Brain pericyte (primary cell): ENCODE data around the gene GLE1.
"Not testable (repeated sequence)": the region's sequence is repeated elsewhere in the genome, so short reads cannot be mapped to it uniquely, and the experiment has no call there.

Experiments
- DNase-seq: peaks from one replicate; pipeline ENCODE4 v3.0.0-alpha.2; 2012; ENCODE audit warnings: low read depth, low spot score

GLE1 gene

GRCh38 chr9:128495804-128496417 is 8.6 kb upstream of the GLE1 start:
- no peak for DNase-seq

- no peak for DNase-seq
Observed at GRCh38 chr9:128497824-128498610, 6.5 kb upstream of the GLE1 start.

GRCh38 chr9:128498911-128499310 is 5.6 kb upstream of the GLE1 start:
- DNase-seq: no peak

- no peak for DNase-seq
Observed at GRCh38 chr9:128499920-128500319, 4.6 kb upstream of the GLE1 start.

- not testable (repeated sequence) for DNase-seq
Observed at GRCh38 chr9:128503415-128503825, 1.1 kb upstream of the GLE1 start.

- no peak for DNase-seq
Observed at GRCh38 chr9:128503870-128504269, 649 bp upstream of the GLE1 start.

- no peak for DNase-seq
Observed at GRCh38 chr9:128505414-128505765, 871 bp downstream of the GLE1 start.

- not testable (repeated sequence) for DNase-seq
Observed at GRCh38 chr9:128505906-128506305, 1.4 kb downstream of the GLE1 start.

- no peak for DNase-seq
Observed at GRCh38 chr9:128512820-128513219, 8.3 kb downstream of the GLE1 start.

- no peak for DNase-seq
Observed at GRCh38 chr9:128521956-128522355, 17.4 kb downstream of the GLE1 start.

- peak; percentile 63 for DNase-seq
Observed at GRCh38 chr9:128523199-128523925, 18.8 kb downstream of the GLE1 start.

GRCh38 chr9:128526720-128527119 is 22.2 kb downstream of the GLE1 start:
- DNase-seq: no peak

- DNase-seq: no peak
Observed at GRCh38 chr9:128528445-128529160, 24.1 kb downstream of the GLE1 start.

- no peak for DNase-seq
Observed at GRCh38 chr9:128529191-128529590, 24.7 kb downstream of the GLE1 start.

GRCh38 chr9:128532581-128532980 is 28.1 kb downstream of the GLE1 start:
- DNase-seq: no peak

GRCh38 chr9:128540634-128541360 is 36.3 kb downstream of the GLE1 start:
- DNase-seq: no peak

GRCh38 chr9:128546504-128546903 is 42.0 kb downstream of the GLE1 start:
- DNase-seq: no peak

GRCh38 chr9:128548876-128549275 is 44.4 kb downstream of the GLE1 start:
- no peak for DNase-seq

- DNase-seq: no peak
Observed at GRCh38 chr9:128550226-128550625, 45.7 kb downstream of the GLE1 start.

- no peak for DNase-seq
Observed at GRCh38 chr9:128550770-128551656, 46.5 kb downstream of the GLE1 start.
